ENCODE measurements around the gene FZD4.

The FZD4 gene

GRCh38 chr11:86999859-87000753 lies 44.9 kb upstream of the FZD4 start:
- no peak overlapping the region for H2AFZ ChIP-seq (ENCODE audit: low read length)
- no peak overlapping the region for H3K14ac ChIP-seq (ENCODE audit: low read length)
- no peaks in the 10 kb centered on the region for H3K27me3 ChIP-seq (ENCODE audit: control insufficient read depth in 3 of 3, insufficient read depth in 3 of 3, low read depth in 1 of 3, low read length in 3 of 3)
- no peak overlapping the region for H4K91ac ChIP-seq (ENCODE audit: low read depth, low read length, poor library complexity)
- no peak overlapping the region for H3K23ac ChIP-seq (ENCODE audit: low read depth, low read length, poor library complexity)
- no peaks in the 10 kb centered on the region for H3K79me1 ChIP-seq (ENCODE audit: low read depth, low read length)
- H3K4me1 ChIP-seq (ENCODE audit: control insufficient read depth in 2 of 2, insufficient read depth in 1 of 2, low read depth in 1 of 2, low read length in 2 of 2), result peaks cover 0 to 8% of the 10 kb centered on the region in 2 donors
- no peak overlapping the region for H2BK120ac ChIP-seq (ENCODE audit: low read depth, low read length)
- no peak overlapping the region for H3K4me3 ChIP-seq (ENCODE audit: low read length in 2 of 2)
- H2AK5ac ChIP-seq (ENCODE audit: low read depth, low read length), result no peak overlapping the region
- no peak overlapping the region for H2BK12ac ChIP-seq (ENCODE audit: low read length)
- H4K8ac ChIP-seq (ENCODE audit: low read depth, low read length), result no peak overlapping the region
- no peaks in the 10 kb centered on the region for H3K9me3 ChIP-seq (replicated peaks in 1 of 2; ENCODE audit: control insufficient read depth in 2 of 2, insufficient read depth in 1 of 2, low read depth in 1 of 2, low read length in 2 of 2)
- H3K9ac ChIP-seq (ENCODE audit: low read depth, low read length, poor library complexity), result no peak overlapping the region
- H3K4ac ChIP-seq (ENCODE audit: low read length), result no peak overlapping the region
- 100% methylated on average over 1 of the region's 5 CpGs; no CpG with 5 or more reads in 1 of the 2 donors for WGBS, 2 donors (ENCODE audit: extremely low coverage in 2 of 2, insufficient read length in 2 of 2, insufficient replicate concordance in 1 of 2)
- H2BK5ac ChIP-seq (ENCODE audit: low read length), result no peak overlapping the region
- no peak for DNase-seq (ENCODE audit: low spot score)
- H2BK15ac ChIP-seq (ENCODE audit: low read length), result no peak overlapping the region
- no peaks in the 10 kb centered on the region for H3K36me3 ChIP-seq (replicated peaks in 1 of 2; ENCODE audit: control insufficient read depth in 2 of 2, insufficient read depth in 2 of 2, low read length in 2 of 2)
- H3K27ac ChIP-seq (replicated peaks; ENCODE audit: low read length), result no peak overlapping the region
- no peak overlapping the region for H3K4me2 ChIP-seq (ENCODE audit: insufficient read depth, low read length, poor library complexity, severe bottlenecking)
- peak overlapping the region; percentile 11 for H3K18ac ChIP-seq (ENCODE audit: low read length)

- Histone ChIP-seq H3K4me1 (ENCODE audit: control insufficient read depth in 2 of 2, insufficient read depth in 1 of 2, low read depth in 1 of 2, low read length in 2 of 2) (peaks cover 0 to 8% of the 10 kb centered on the region in 2 donors), H3K27ac (replicated peaks; ENCODE audit: low read length) (no peak overlapping the region)
- no CpG with 5 or more reads among the region's 1 CpG for WGBS, 2 donors (ENCODE audit: extremely low coverage in 2 of 2, insufficient read length in 2 of 2, insufficient replicate concordance in 1 of 2)
Measured at GRCh38 chr11:86999388-86999787, 44.2 kb upstream of the FZD4 start.

GRCh38 chr11:86996953-86997570 lies 41.9 kb upstream of the FZD4 start:
- Histone ChIP-seq H3K4me1 (ENCODE audit: control insufficient read depth in 2 of 2, insufficient read depth in 1 of 2, low read depth in 1 of 2, low read length in 2 of 2) (peaks cover 0 to 8% of the 10 kb centered on the region in 2 donors), H2BK120ac (ENCODE audit: low read depth, low read length) (no peak overlapping the region), H3K4me2 (ENCODE audit: insufficient read depth, low read length, poor library complexity, severe bottlenecking) (no peak overlapping the region), H2AFZ (ENCODE audit: low read length) (no peak overlapping the region), H3K36me3 (replicated peaks in 1 of 2; ENCODE audit: control insufficient read depth in 2 of 2, insufficient read depth in 2 of 2, low read length in 2 of 2) (no peaks in the 10 kb centered on the region), H3K9me3 (replicated peaks in 1 of 2; ENCODE audit: control insufficient read depth in 2 of 2, insufficient read depth in 1 of 2, low read depth in 1 of 2, low read length in 2 of 2) (no peaks in the 10 kb centered on the region), H4K8ac (ENCODE audit: low read depth, low read length) (no peak overlapping the region), H3K27ac (replicated peaks; ENCODE audit: low read length) (no peak overlapping the region), H3K14ac (ENCODE audit: low read length) (no peak overlapping the region), H4K91ac (ENCODE audit: low read depth, low read length, poor library complexity) (no peak overlapping the region), H3K27me3 (ENCODE audit: control insufficient read depth in 3 of 3, insufficient read depth in 3 of 3, low read depth in 1 of 3, low read length in 3 of 3) (no peaks in the 10 kb centered on the region), H3K23ac (ENCODE audit: low read depth, low read length, poor library complexity) (no peak overlapping the region), H2BK15ac (ENCODE audit: low read length) (no peak overlapping the region), H3K9ac (ENCODE audit: low read depth, low read length, poor library complexity) (no peak overlapping the region), H2BK12ac (ENCODE audit: low read length) (no peak overlapping the region), H2BK5ac (ENCODE audit: low read length) (no peak overlapping the region), H3K4me3 (ENCODE audit: low read length in 2 of 2) (no peak overlapping the region), H3K18ac (ENCODE audit: low read length) (no peak overlapping the region), H3K79me1 (ENCODE audit: low read depth, low read length) (no peaks in the 10 kb centered on the region), H2AK5ac (ENCODE audit: low read depth, low read length) (no peak overlapping the region), H3K4ac (ENCODE audit: low read length) (no peak overlapping the region)
- DNase-seq (ENCODE audit: low spot score), result no peak
- no CpG with 5 or more reads among the region's 1 CpG for WGBS, 2 donors (ENCODE audit: extremely low coverage in 2 of 2, insufficient read length in 2 of 2, insufficient replicate concordance in 1 of 2)

More at GRCh38 chr11:86999388-86999787, 44.2 kb upstream of the FZD4 start:
- Histone ChIP-seq H3K9ac (ENCODE audit: low read depth, low read length, poor library complexity) (no peak overlapping the region), H2BK15ac (ENCODE audit: low read length) (no peak overlapping the region), H4K91ac (ENCODE audit: low read depth, low read length, poor library complexity) (no peak overlapping the region), H2AK5ac (ENCODE audit: low read depth, low read length) (no peak overlapping the region), H3K79me1 (ENCODE audit: low read depth, low read length) (no peaks in the 10 kb centered on the region), H2BK120ac (ENCODE audit: low read depth, low read length) (no peak overlapping the region), H3K14ac (ENCODE audit: low read length) (no peak overlapping the region), H2BK5ac (ENCODE audit: low read length) (no peak overlapping the region), H3K9me3 (replicated peaks in 1 of 2; ENCODE audit: control insufficient read depth in 2 of 2, insufficient read depth in 1 of 2, low read depth in 1 of 2, low read length in 2 of 2) (no peaks in the 10 kb centered on the region), H4K8ac (ENCODE audit: low read depth, low read length) (no peak overlapping the region), H2BK12ac (ENCODE audit: low read length) (no peak overlapping the region), H3K18ac (ENCODE audit: low read length) (no peak overlapping the region), H3K4ac (ENCODE audit: low read length) (no peak overlapping the region), H3K36me3 (replicated peaks in 1 of 2; ENCODE audit: control insufficient read depth in 2 of 2, insufficient read depth in 2 of 2, low read length in 2 of 2) (no peaks in the 10 kb centered on the region), H3K23ac (ENCODE audit: low read depth, low read length, poor library complexity) (no peak overlapping the region), H3K27me3 (ENCODE audit: control insufficient read depth in 3 of 3, insufficient read depth in 3 of 3, low read depth in 1 of 3, low read length in 3 of 3) (no peaks in the 10 kb centered on the region), H3K4me2 (ENCODE audit: insufficient read depth, low read length, poor library complexity, severe bottlenecking) (no peak overlapping the region), H3K4me3 (ENCODE audit: low read length in 2 of 2) (no peak overlapping the region), H2AFZ (ENCODE audit: low read length) (no peak overlapping the region)
- no peak for DNase-seq (ENCODE audit: low spot score)

GRCh38 chr11:86993031-86993430 lies 37.8 kb upstream of the FZD4 start:
- Histone ChIP-seq H3K18ac (ENCODE audit: low read length) (no peak overlapping the region), H3K4me2 (ENCODE audit: insufficient read depth, low read length, poor library complexity, severe bottlenecking) (no peak overlapping the region), H3K4ac (ENCODE audit: low read length) (no peak overlapping the region), H3K14ac (ENCODE audit: low read length) (no peak overlapping the region), H2AK5ac (ENCODE audit: low read depth, low read length) (no peak overlapping the region), H3K9me3 (replicated peaks in 1 of 2; ENCODE audit: control insufficient read depth in 2 of 2, insufficient read depth in 1 of 2, low read depth in 1 of 2, low read length in 2 of 2) (no peaks in the 10 kb centered on the region), H2BK12ac (ENCODE audit: low read length) (no peak overlapping the region), H2BK120ac (ENCODE audit: low read depth, low read length) (no peak overlapping the region), H3K27ac (replicated peaks; ENCODE audit: low read length) (no peak overlapping the region), H2BK15ac (ENCODE audit: low read length) (no peak overlapping the region), H2BK5ac (ENCODE audit: low read length) (no peak overlapping the region), H4K8ac (ENCODE audit: low read depth, low read length) (no peak overlapping the region), H3K9ac (ENCODE audit: low read depth, low read length, poor library complexity) (no peak overlapping the region), H3K4me3 (ENCODE audit: low read length in 2 of 2) (no peak overlapping the region), H3K36me3 (replicated peaks in 1 of 2; ENCODE audit: control insufficient read depth in 2 of 2, insufficient read depth in 2 of 2, low read length in 2 of 2) (no peaks in the 10 kb centered on the region), H4K91ac (ENCODE audit: low read depth, low read length, poor library complexity) (no peak overlapping the region), H2AFZ (ENCODE audit: low read length) (no peak overlapping the region), H3K4me1 (ENCODE audit: control insufficient read depth in 2 of 2, insufficient read depth in 1 of 2, low read depth in 1 of 2, low read length in 2 of 2) (peaks cover 3% of the 10 kb centered on the region in 2 donors), H3K27me3 (ENCODE audit: control insufficient read depth in 3 of 3, insufficient read depth in 3 of 3, low read depth in 1 of 3, low read length in 3 of 3) (peaks cover 0 to 8% (median 0%) of the 10 kb centered on the region in 3 experiments), H3K23ac (ENCODE audit: low read depth, low read length, poor library complexity) (no peak overlapping the region), H3K79me1 (ENCODE audit: low read depth, low read length) (no peaks in the 10 kb centered on the region)
- no peak for DNase-seq (ENCODE audit: low spot score)
- WGBS, 2 donors (ENCODE audit: extremely low coverage in 2 of 2, insufficient read length in 2 of 2, insufficient replicate concordance in 1 of 2), result no CpG with 5 or more reads among the region's 3 CpGs
